Measurements from ENCODE around the gene KIRREL3.
"Not testable (repeated sequence)": the region's sequence is repeated elsewhere in the genome, so short reads cannot be mapped to it uniquely, and the experiment has no call there.

- TF ChIP-seq CTCF (IDR thresholded peaks at IDR 0.05; ENCODE audit: insufficient read depth, low read length); REST (IDR thresholded peaks at IDR 0.05; ENCODE audit: insufficient replicate concordance, low read depth): not testable (repeated sequence)
- 0 out of 2 replicates have a peak, but pooled peaks have one; percentile 1 for TF ChIP-seq POLR2AphosphoS5 (IDR thresholded peaks at IDR 0.05; ENCODE audit: low read depth)
Observed at GRCh38 chr11:126386729-126387071, 613.9 kb downstream of the KIRREL3 start.

Data from HL-60 (cell line).